ENCODE measurements around the gene BAZ2B.

The BAZ2B gene

GRCh38 chr2:159513745-159514144 lies 102.6 kb downstream of the BAZ2B start:
- H3K27ac Mint-ChIP-seq: no peak overlapping the region
- H3K4me3 Mint-ChIP-seq: no peak overlapping the region
- no peaks in the 10 kb centered on the region for H3K27me3 Mint-ChIP-seq
- H3K9me3 Mint-ChIP-seq: no peaks in the 10 kb centered on the region
- H3K4me1 Mint-ChIP-seq: peaks cover 36% of the 10 kb centered on the region
- ATAC-seq (no peak), DNase-seq (no peak)
- peaks cover 1% of the 10 kb centered on the region for H3K36me3 Mint-ChIP-seq (ENCODE audit: low read depth)

GRCh38 chr2:159508140-159508539 lies 108.2 kb downstream of the BAZ2B start:
- Mint-ChIP-seq H3K9me3 (no peaks in the 10 kb centered on the region), H3K36me3 (ENCODE audit: low read depth) (peaks cover 1% of the 10 kb centered on the region), H3K4me3 (no peak overlapping the region), H3K27ac (no peak overlapping the region), H3K4me1 (peaks cover 24% of the 10 kb centered on the region), H3K27me3 (no peaks in the 10 kb centered on the region)
- DNase-seq (no peak), ATAC-seq (no peak)

- H3K27me3 Mint-ChIP-seq: no peaks in the 10 kb centered on the region
- DNase-seq: no peak
- H3K27ac Mint-ChIP-seq: no peak overlapping the region
Measured at GRCh38 chr2:159506764-159507440, 109.4 kb downstream of the BAZ2B start.

GRCh38 chr2:159506202-159506601 lies 110.1 kb downstream of the BAZ2B start:
- peaks cover 19% of the 10 kb centered on the region for H3K4me1 Mint-ChIP-seq
- no peak overlapping the region for H3K4me3 Mint-ChIP-seq
- H3K27me3 Mint-ChIP-seq: no peaks in the 10 kb centered on the region
- H3K27ac Mint-ChIP-seq: no peak overlapping the region
- DNase-seq: no peak
- no peak for ATAC-seq
- peaks cover 4% of the 10 kb centered on the region for H3K9me3 Mint-ChIP-seq
- peaks cover 6% of the 10 kb centered on the region for H3K36me3 Mint-ChIP-seq (ENCODE audit: low read depth)

More at GRCh38 chr2:159506764-159507440, 109.4 kb downstream of the BAZ2B start:
- peaks cover 19% of the 10 kb centered on the region for H3K4me1 Mint-ChIP-seq
- H3K9me3 Mint-ChIP-seq: peaks cover 2% of the 10 kb centered on the region
- H3K36me3 Mint-ChIP-seq (ENCODE audit: low read depth): peaks cover 3% of the 10 kb centered on the region
- no peak overlapping the region for H3K4me3 Mint-ChIP-seq
- ATAC-seq: peak; percentile 43

- Mint-ChIP-seq H3K27me3 (no peaks in the 10 kb centered on the region), H3K9me3 (peaks cover 8% of the 10 kb centered on the region), H3K4me3 (no peak overlapping the region), H3K27ac (no peak overlapping the region), H3K4me1 (peaks cover 19% of the 10 kb centered on the region), H3K36me3 (ENCODE audit: low read depth) (peaks cover 6% of the 10 kb centered on the region)
- DNase-seq: no peak
- ATAC-seq: no peak
Measured at GRCh38 chr2:159505196-159505595, 111.2 kb downstream of the BAZ2B start.

- peaks cover 9% of the 10 kb centered on the region for H3K36me3 Mint-ChIP-seq (ENCODE audit: low read depth)
- ATAC-seq (no peak), DNase-seq (no peak)
- no peak overlapping the region for H3K27ac Mint-ChIP-seq
- H3K27me3 Mint-ChIP-seq: no peaks in the 10 kb centered on the region
- H3K9me3 Mint-ChIP-seq: peaks cover 15% of the 10 kb centered on the region
- no peak overlapping the region for H3K4me3 Mint-ChIP-seq
- H3K4me1 Mint-ChIP-seq: peaks cover 18% of the 10 kb centered on the region
Measured at GRCh38 chr2:159501743-159502142, 114.6 kb downstream of the BAZ2B start.

- no peak overlapping the region for H3K4me3 Mint-ChIP-seq
- H3K4me1 Mint-ChIP-seq: peaks cover 12% of the 10 kb centered on the region
- peak overlapping the region; percentile 56 for H3K27ac Mint-ChIP-seq
- peaks cover 9% of the 10 kb centered on the region for H3K36me3 Mint-ChIP-seq (ENCODE audit: low read depth)
- no peak for DNase-seq
- ATAC-seq: no peak
- no peaks in the 10 kb centered on the region for H3K27me3 Mint-ChIP-seq
- H3K9me3 Mint-ChIP-seq: peaks cover 15% of the 10 kb centered on the region
Measured at GRCh38 chr2:159497847-159498246, 118.5 kb downstream of the BAZ2B start.

GRCh38 chr2:159497256-159497655 lies 119.1 kb downstream of the BAZ2B start:
- Mint-ChIP-seq H3K4me3 (no peak overlapping the region), H3K9me3 (peaks cover 15% of the 10 kb centered on the region), H3K27me3 (no peaks in the 10 kb centered on the region), H3K36me3 (ENCODE audit: low read depth) (peaks cover 9% of the 10 kb centered on the region), H3K4me1 (peaks cover 12% of the 10 kb centered on the region), H3K27ac (peak overlapping the region; percentile 56)
- ATAC-seq (peak; percentile 69), DNase-seq (no peak)

GRCh38 chr2:159489476-159489875 lies 126.9 kb downstream of the BAZ2B start:
- ATAC-seq (no peak), DNase-seq (no peak)
- H3K36me3 Mint-ChIP-seq (ENCODE audit: low read depth): no peaks in the 10 kb centered on the region
- no peaks in the 10 kb centered on the region for H3K27me3 Mint-ChIP-seq
- H3K4me1 Mint-ChIP-seq: no peaks in the 10 kb centered on the region
- H3K27ac Mint-ChIP-seq: no peak overlapping the region
- no peak overlapping the region for H3K4me3 Mint-ChIP-seq
- H3K9me3 Mint-ChIP-seq: no peaks in the 10 kb centered on the region

- Mint-ChIP-seq H3K36me3 (ENCODE audit: low read depth) (peaks cover 1% of the 10 kb centered on the region), H3K4me1 (no peaks in the 10 kb centered on the region), H3K27me3 (no peaks in the 10 kb centered on the region), H3K4me3 (no peak overlapping the region), H3K9me3 (no peaks in the 10 kb centered on the region), H3K27ac (no peak overlapping the region)
- DNase-seq (no peak), ATAC-seq (no peak)
Measured at GRCh38 chr2:159484532-159484931, 131.8 kb downstream of the BAZ2B start.

GRCh38 chr2:159476329-159476728 lies 140.0 kb downstream of the BAZ2B start:
- no peak for DNase-seq
- Mint-ChIP-seq H3K4me3 (no peak overlapping the region), H3K27ac (no peak overlapping the region), H3K36me3 (ENCODE audit: low read depth) (peaks cover 18% of the 10 kb centered on the region), H3K27me3 (no peaks in the 10 kb centered on the region), H3K4me1 (no peaks in the 10 kb centered on the region), H3K9me3 (peaks cover 13% of the 10 kb centered on the region)
- ATAC-seq: no peak

GRCh38 chr2:159475793-159476192 lies 140.6 kb downstream of the BAZ2B start:
- H3K27me3 Mint-ChIP-seq: no peaks in the 10 kb centered on the region
- DNase-seq: no peak
- peaks cover 18% of the 10 kb centered on the region for H3K36me3 Mint-ChIP-seq (ENCODE audit: low read depth)
- no peak overlapping the region for H3K27ac Mint-ChIP-seq
- no peak overlapping the region for H3K4me3 Mint-ChIP-seq
- H3K4me1 Mint-ChIP-seq: no peaks in the 10 kb centered on the region
- peaks cover 13% of the 10 kb centered on the region for H3K9me3 Mint-ChIP-seq
- ATAC-seq: no peak

GRCh38 chr2:159471340-159471739 lies 145.0 kb downstream of the BAZ2B start:
- DNase-seq (no peak), ATAC-seq (no peak)
- Mint-ChIP-seq H3K9me3 (peaks cover 13% of the 10 kb centered on the region), H3K27me3 (no peaks in the 10 kb centered on the region), H3K4me1 (peaks cover 4% of the 10 kb centered on the region), H3K27ac (no peak overlapping the region), H3K36me3 (ENCODE audit: low read depth) (peaks cover 19% of the 10 kb centered on the region), H3K4me3 (no peak overlapping the region)

- Mint-ChIP-seq H3K27me3 (no peaks in the 10 kb centered on the region), H3K27ac (no peak overlapping the region), H3K9me3 (no peaks in the 10 kb centered on the region), H3K4me1 (peaks cover 4% of the 10 kb centered on the region), H3K4me3 (no peak overlapping the region), H3K36me3 (ENCODE audit: low read depth) (peaks cover 9% of the 10 kb centered on the region)
- no peak for ATAC-seq
- DNase-seq: no peak
Measured at GRCh38 chr2:159468257-159468656, 148.1 kb downstream of the BAZ2B start.

- H3K4me1 Mint-ChIP-seq: peaks cover 4% of the 10 kb centered on the region
Measured at GRCh38 chr2:159462961-159463360, 153.4 kb downstream of the BAZ2B start.

More at GRCh38 chr2:159462961-159463360, 153.4 kb downstream of the BAZ2B start:
- peaks cover 2% of the 10 kb centered on the region for H3K36me3 Mint-ChIP-seq (ENCODE audit: low read depth)
- H3K4me3 Mint-ChIP-seq: no peak overlapping the region
- H3K9me3 Mint-ChIP-seq: no peaks in the 10 kb centered on the region
- H3K27me3 Mint-ChIP-seq: no peaks in the 10 kb centered on the region
- DNase-seq (no peak), ATAC-seq (no peak)
- no peak overlapping the region for H3K27ac Mint-ChIP-seq
